Neural cell (in vitro differentiated cells): ENCODE results near the gene ABL2. TPM values are rescaled to one million over a fixed set of nuclear protein-coding genes. Genes with fewer than 3 reads are reported as not detected.

Experiments used
- polyA plus RNA-seq: library from polyadenylated mRNA; depleted of rRNA; stranded (reverse); fragments of >200 nt; gene quantifications from 2 replicates; pipeline ENCODE4 v1.2.3, GENCODE V29; 2014
- small RNA-seq, 3 experiments: library from RNA; depleted of rRNA; stranded (forward); fragments of <200 nt; gene quantifications; one replicate each; pipeline ENCODE3, GENCODE V24; 2012

The ABL2 gene
- polyA plus RNA-seq, 1 donor from 2014 or later: 9.8 TPM

Small RNA genes within 50 kb of the gene (small RNA-seq; reads per million reads assigned to genes)
- gene AL512326.2 (0 reads per million in 3 experiments), gene AL512326.3 (0 reads per million in 3 experiments), gene EIF4A1P11 (0 reads per million in 3 experiments), gene RF00272 (0 to 0.26 (median 0) reads per million in 3 experiments)

Other genes starting within 250 kb of the ABL2 start
- gene FAM20B, start 203.8 kb downstream of the ABL2 start, polyA plus RNA-seq: 21.8 and 25.1 TPM in 2 replicates
- 13.5 and 21.6 TPM in 2 replicates for gene TOR3A, start 147.6 kb downstream of the ABL2 start, polyA plus RNA-seq
- gene SOAT1, start 64.1 kb upstream of the ABL2 start, polyA plus RNA-seq: 4.1 and 5.7 TPM in 2 replicates
- gene AXDND1, start 136.3 kb upstream of the ABL2 start, polyA plus RNA-seq: 1.1 and 1.6 TPM in 2 replicates